SK-N-SH (cell line): ENCODE results near the gene MAD1L1. TPM values are rescaled to one million over a fixed set of nuclear protein-coding genes. Genes with fewer than 3 reads are reported as not detected.

Experiments used
- CTCF ChIA-PET: fragments of 300-600, 350-600 bp; formaldehyde crosslinking; extraction: SDS; loops from one replicate; lab custom pipeline; 2021; lab: Yijun Ruan, JAX
- POLR2A ChIA-PET: fragments of 350-600 bp; sonication (Branson Sonifier 250); formaldehyde crosslinking; extraction: SDS; loops from one replicate; lab custom pipeline; 2020; ENCODE audit warnings: antibody characterized with exemption, inconsistent platforms; lab: Yijun Ruan, JAX
- DNase-seq: peaks from one replicate; pipeline ENCODE4 v3.0.0; 2012
- H2AFZ ChIP-seq: fragments of 200-600 bp; sonication (generic); 2 replicates; pipeline ENCODE4 v1.8.1; 2016; ENCODE audit warnings: antibody characterized with exemption, mild to moderate bottlenecking, low read depth
- H3F3A ChIP-seq: fragments of 200-600 bp; sonication (generic); replicated peaks from 2 replicates; pipeline ENCODE3; 2016; ENCODE audit warnings: antibody characterized with exemption, mild to moderate bottlenecking; ENCODE audit not compliant: insufficient read depth
- H3K27ac ChIP-seq, 2 experiments: fragments of 200-500 bp in 1 of 2; fragments of 200-600 bp in 1 of 2; sonication (Bioruptor generic) in 1 of 2; sonication (generic), shearing (Covaris generic) in 1 of 2; 2 replicates each; pipeline versions ENCODE4 v1.5.1 to v1.6.1; 2014 to 2016; ENCODE audit warnings: low read depth in 2 of 2, inconsistent platforms in 1 of 2, low read length in 1 of 2, mild to moderate bottlenecking in 1 of 2, mixed read lengths in 1 of 2
- H3K27me3 ChIP-seq: fragments of 200-600 bp; sonication (generic), shearing (Covaris generic); 2 replicates; pipeline ENCODE4 v1.6.1; 2016; ENCODE audit warnings: mixed run types; ENCODE audit not compliant: insufficient read depth
- H3K36me3 ChIP-seq, 2 experiments: fragments of 200-500 bp in 1 of 2; fragments of 200-600 bp in 1 of 2; sonication (Bioruptor generic) in 1 of 2; sonication (generic) in 1 of 2; replicated peaks in 1 of 2; 2 replicates each; pipeline versions ENCODE3 to v1.5.1; 2014 to 2016; ENCODE audit warnings: low read length in 1 of 2, mild to moderate bottlenecking in 1 of 2; ENCODE audit not compliant: insufficient read depth in 2 of 2, control insufficient read depth in 1 of 2
- H3K4me1 ChIP-seq, 2 experiments: fragments of 200-500 bp in 1 of 2; fragments of 200-600 bp in 1 of 2; sonication (Bioruptor generic) in 1 of 2; sonication (generic), shearing (Covaris generic) in 1 of 2; 2 replicates each; pipeline versions ENCODE4 v1.5.1 to v1.6.1; 2014 to 2016; ENCODE audit warnings: low read depth in 1 of 2, low read length in 1 of 2, mixed run types in 1 of 2; ENCODE audit not compliant: insufficient read depth in 2 of 2, control insufficient read depth in 1 of 2
- H3K4me2 ChIP-seq: fragments of 200-600 bp; sonication (generic), shearing (Covaris generic); 2 replicates; pipeline ENCODE4 v1.6.1; 2017; ENCODE audit warnings: mixed run types
- H3K4me3 ChIP-seq, 2 experiments: fragments of 200-500 bp in 1 of 2; fragments of 200-600 bp in 1 of 2; sonication (Bioruptor generic) in 1 of 2; sonication (generic), shearing (Covaris generic) in 1 of 2; 2 replicates each; pipeline versions ENCODE4 v1.5.1 to v1.8.1; 2014 to 2016; ENCODE audit warnings: low read depth in 2 of 2, inconsistent platforms in 1 of 2, low read length in 1 of 2, mild to moderate bottlenecking in 1 of 2, mixed read lengths in 1 of 2, moderate library complexity in 1 of 2
- H3K79me2 ChIP-seq: fragments of 200-600 bp; sonication (generic); 2 replicates; pipeline ENCODE4 v1.8.1; 2017; ENCODE audit warnings: mild to moderate bottlenecking; ENCODE audit not compliant: insufficient read depth
- H3K9ac ChIP-seq: fragments of 200-600 bp; sonication (generic); 2 replicates; pipeline ENCODE4 v1.6.1; 2017; ENCODE audit warnings: mixed run types
- H3K9me2 ChIP-seq: fragments of 200-600 bp; sonication (generic); 2 replicates; pipeline ENCODE4 v1.6.1; 2017; ENCODE audit warnings: mixed run types
- H3K9me3 ChIP-seq: fragments of 200-600 bp; sonication (generic); 2 replicates; pipeline ENCODE4 v1.6.1; 2017; ENCODE audit warnings: mixed run types, mild to moderate bottlenecking, moderate library complexity
- H4K20me1 ChIP-seq: fragments of 200-600 bp; sonication (generic); 2 replicates; pipeline ENCODE4 v1.6.1; 2017; ENCODE audit warnings: mild to moderate bottlenecking, mixed run types; ENCODE audit not compliant: insufficient read depth
- CHD2 ChIP-seq: fragments of 150-350 bp; IDR thresholded peaks from 2 replicates; pipeline ENCODE4 v1.6.1; 2018; ENCODE audit warnings: low read length; ENCODE audit not compliant: partially characterized antibody
- ELF1 ChIP-seq: IDR thresholded peaks from 2 replicates; pipeline ENCODE4 v1.4.0; 2012
- EP300 ChIP-seq, 2 experiments: IDR thresholded peaks; 2 replicates each; pipeline versions ENCODE4 v1.4.0 to v1.6.1; 2012; ENCODE audit warnings: borderline replicate concordance in 1 of 2, low read depth in 1 of 2, low read length in 1 of 2
- EZH2phosphoT487 ChIP-seq: fragments of 200-600 bp; sonication (generic); IDR thresholded peaks from 2 replicates; pipeline ENCODE4 v1.6.1; 2017; ENCODE audit warnings: low read depth, mixed run types, mild to moderate bottlenecking, antibody characterized with exemption, moderate library complexity, borderline replicate concordance
- FOXJ3 ChIP-seq: sonication (generic); formaldehyde crosslinking; IDR thresholded peaks from 2 replicates; pipeline ENCODE4 v1.5.1; 2020; ENCODE audit warnings: mild to moderate bottlenecking, missing genetic modification reagents
- FOXM1 ChIP-seq: IDR thresholded peaks from 2 replicates; pipeline ENCODE4 v1.4.0; 2012; ENCODE audit warnings: low read depth, mild to moderate bottlenecking
- GABPA ChIP-seq: IDR thresholded peaks from 2 replicates; pipeline ENCODE4 v1.4.0; 2012; ENCODE audit warnings: low read depth, mild to moderate bottlenecking
- IRF3 ChIP-seq: fragments of 150-350 bp; IDR thresholded peaks from 2 replicates; pipeline ENCODE4 v1.6.1; 2016; ENCODE audit warnings: mild to moderate bottlenecking, low read depth, low read length
- MAX ChIP-seq: IDR thresholded peaks from 2 replicates; pipeline ENCODE4 v1.4.0; 2012; ENCODE audit warnings: low read depth
- NFIC ChIP-seq: IDR thresholded peaks from 2 replicates; pipeline ENCODE4 v1.4.0; 2012; ENCODE audit warnings: borderline replicate concordance
- NRF1 ChIP-seq: IDR thresholded peaks from 2 replicates; pipeline ENCODE4 v1.6.1; 2012; ENCODE audit warnings: low read depth, mild to moderate bottlenecking, low read length
- POLR2AphosphoS5 ChIP-seq: IDR thresholded peaks from 2 replicates; pipeline ENCODE4 v1.6.1; 2012; ENCODE audit warnings: low read depth, low read length
- RAD21 ChIP-seq: IDR thresholded peaks from 2 replicates; pipeline ENCODE4 v1.6.1; 2012; ENCODE audit warnings: mild to moderate bottlenecking, low read length
- RFX5 ChIP-seq: IDR thresholded peaks from 2 replicates; pipeline ENCODE4 v1.6.1; 2012; ENCODE audit warnings: mild to moderate bottlenecking, improper control_type of control experiment, low read length
- RXRA ChIP-seq: IDR thresholded peaks from 2 replicates; pipeline ENCODE4 v1.4.0; 2012; ENCODE audit warnings: low read depth, mild to moderate bottlenecking, borderline replicate concordance
- SIN3A ChIP-seq: IDR thresholded peaks from 2 replicates; pipeline ENCODE4 v1.6.1; 2012; ENCODE audit warnings: low read depth, mild to moderate bottlenecking, low read length, moderate library complexity, borderline replicate concordance
- TAF1 ChIP-seq: IDR thresholded peaks from 2 replicates; pipeline ENCODE4 v1.6.1; 2012; ENCODE audit warnings: low read depth, mild to moderate bottlenecking, low read length, moderate library complexity, borderline replicate concordance
- USF1 ChIP-seq: IDR thresholded peaks from 2 replicates; pipeline ENCODE4 v1.4.0; 2012; ENCODE audit warnings: low read depth, borderline replicate concordance
- ZBTB33 ChIP-seq: IDR thresholded peaks from 2 replicates; pipeline ENCODE4 v1.4.0; 2012; ENCODE audit warnings: low read depth, borderline replicate concordance
- WGBS: methylation state at CpG from one replicate; pipeline ENCODE4 v1.1.6; 2017; ENCODE audit warnings: low lambda C conversion rate; 5-methylcytosine and 5-hydroxymethylcytosine counted together
- polyA plus RNA-seq, 3 experiments: library from polyadenylated mRNA; depleted of rRNA; stranded (reverse); fragments of >200 nt; gene quantifications; 2 replicates each; pipeline ENCODE4 v1.2.3, GENCODE V29; 2012
- TF ChIP-seq, protein P1 (sequence below): IDR thresholded peaks from 2 replicates; pipeline ENCODE4 v1.6.1; 2012; ENCODE audit warnings: mild to moderate bottlenecking, low read depth, low read length, moderate library complexity

MAD1L1 gene
- polyA plus RNA-seq, 1 of the 3 experiments (the other 2 are of a cell fraction): 46.2 TPM

GRCh38 chr7:2022021-2022409 is 210.7 kb downstream of the MAD1L1 start:
- no peak for DNase-seq
- ChIA-PET POLR2A (no interaction called here), CTCF (no interaction called here)
- 88% methylated on average over 9 of the region's 9 CpGs for WGBS
- H3K4me1 ChIP-seq: peaks cover 18 to 22% of the 10 kb centered on the region in 2 experiments; a peak in 3 of 4 replicates
- peaks cover 30% of the 10 kb centered on the region for H3K9me3 ChIP-seq
- peaks cover 0 to 17% of the 10 kb centered on the region in 2 experiments for H3K36me3 ChIP-seq
- TF ChIP-seq ZBTB33 (no peak), FOXJ3 (no peak), RFX5 (no peak), MAX (no peak), GABPA (no peak), EP300 (IDR thresholded peaks at IDR 0.05; ENCODE audit: borderline replicate concordance in 1 of 2, low read depth in 1 of 2, low read length in 1 of 2) (no peak), CHD2 (no peak), RAD21 (no peak), USF1 (no peak), POLR2AphosphoS5 (no peak), EZH2phosphoT487 (no peak), ELF1 (no peak), SIN3A (no peak), NRF1 (no peak), FOXM1 (no peak), RXRA (no peak), TAF1 (no peak), NFIC (no peak), IRF3 (no peak)
- TF ChIP-seq, protein P1, sequence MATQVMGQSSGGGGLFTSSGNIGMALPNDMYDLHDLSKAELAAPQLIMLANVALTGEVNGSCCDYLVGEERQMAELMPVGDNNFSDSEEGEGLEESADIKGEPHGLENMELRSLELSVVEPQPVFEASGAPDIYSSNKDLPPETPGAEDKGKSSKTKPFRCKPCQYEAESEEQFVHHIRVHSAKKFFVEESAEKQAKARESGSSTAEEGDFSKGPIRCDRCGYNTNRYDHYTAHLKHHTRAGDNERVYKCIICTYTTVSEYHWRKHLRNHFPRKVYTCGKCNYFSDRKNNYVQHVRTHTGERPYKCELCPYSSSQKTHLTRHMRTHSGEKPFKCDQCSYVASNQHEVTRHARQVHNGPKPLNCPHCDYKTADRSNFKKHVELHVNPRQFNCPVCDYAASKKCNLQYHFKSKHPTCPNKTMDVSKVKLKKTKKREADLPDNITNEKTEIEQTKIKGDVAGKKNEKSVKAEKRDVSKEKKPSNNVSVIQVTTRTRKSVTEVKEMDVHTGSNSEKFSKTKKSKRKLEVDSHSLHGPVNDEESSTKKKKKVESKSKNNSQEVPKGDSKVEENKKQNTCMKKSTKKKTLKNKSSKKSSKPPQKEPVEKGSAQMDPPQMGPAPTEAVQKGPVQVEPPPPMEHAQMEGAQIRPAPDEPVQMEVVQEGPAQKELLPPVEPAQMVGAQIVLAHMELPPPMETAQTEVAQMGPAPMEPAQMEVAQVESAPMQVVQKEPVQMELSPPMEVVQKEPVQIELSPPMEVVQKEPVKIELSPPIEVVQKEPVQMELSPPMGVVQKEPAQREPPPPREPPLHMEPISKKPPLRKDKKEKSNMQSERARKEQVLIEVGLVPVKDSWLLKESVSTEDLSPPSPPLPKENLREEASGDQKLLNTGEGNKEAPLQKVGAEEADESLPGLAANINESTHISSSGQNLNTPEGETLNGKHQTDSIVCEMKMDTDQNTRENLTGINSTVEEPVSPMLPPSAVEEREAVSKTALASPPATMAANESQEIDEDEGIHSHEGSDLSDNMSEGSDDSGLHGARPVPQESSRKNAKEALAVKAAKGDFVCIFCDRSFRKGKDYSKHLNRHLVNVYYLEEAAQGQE: no peak
- peaks cover 4% of the 10 kb centered on the region for H3F3A ChIP-seq
- no peaks in the 10 kb centered on the region for H3K27me3 ChIP-seq
- no peak overlapping the region for H3K4me2 ChIP-seq
- peaks cover 11% of the 10 kb centered on the region; the same call in 1 of the 2 replicates for H3K79me2 ChIP-seq
- no peak overlapping the region for H3K27ac ChIP-seq
- no peak overlapping the region for H3K9ac ChIP-seq
- no peaks in the 10 kb centered on the region for H4K20me1 ChIP-seq
- no peak overlapping the region for H3K4me3 ChIP-seq
- no peak overlapping the region for H2AFZ ChIP-seq
- H3K9me2 ChIP-seq: no peaks in the 10 kb centered on the region
